Suprapubic skin (tissue), 4 donors: ENCODE data around the gene BLOC1S5. TPM values are rescaled to one million over a fixed set of nuclear protein-coding genes. Genes with fewer than 3 reads are reported as not detected.

ENCODE experiments used
- DNase-seq, 2 donors: peaks; one replicate each; pipeline ENCODE4 v3.0.0-alpha.2; 2019; ENCODE audit warnings: low spot score in 2 of 2
- H3K27ac ChIP-seq: fragments of 200-600 bp; sonication (generic); one replicate; pipeline ENCODE4 v1.5.1; 2019
- H3K27me3 ChIP-seq: fragments of 200-600 bp; sonication (generic); one replicate; pipeline ENCODE4 v1.5.1; 2019
- H3K36me3 ChIP-seq: fragments of 200-600 bp; sonication (generic); one replicate; pipeline ENCODE4 v1.5.1; 2019
- H3K4me1 ChIP-seq: fragments of 200-600 bp; sonication (generic); one replicate; pipeline ENCODE4 v1.5.1; 2019
- H3K4me3 ChIP-seq: fragments of 200-600 bp; sonication (generic); one replicate; pipeline ENCODE4 v1.5.1; 2019; ENCODE audit warnings: mild to moderate bottlenecking
- H3K9me3 ChIP-seq: fragments of 200-600 bp; sonication (generic); one replicate; pipeline ENCODE4 v1.5.1; 2019
- EP300 ChIP-seq: sonication (generic); formaldehyde crosslinking; IDR thresholded peaks from one replicate; pipeline ENCODE4 v1.6.1; 2017; ENCODE audit warnings: antibody characterized with exemption
- POLR2A ChIP-seq, 2 donors: fragments of 450-650 bp; IDR thresholded peaks; one replicate each; pipeline ENCODE4 v1.6.1; 2017; ENCODE audit warnings: antibody characterized with exemption in 2 of 2, mild to moderate bottlenecking in 2 of 2, moderate library complexity in 2 of 2
- POLR2AphosphoS5 ChIP-seq, 3 donors: sonication (generic); formaldehyde crosslinking; IDR thresholded peaks; one replicate each; pipeline ENCODE4 v1.6.1; 2017; ENCODE audit warnings: antibody characterized with exemption in 3 of 3
- WGBS: methylation state at CpG from one replicate; pipeline ENCODE4 v1.1.5; 2018; 5-methylcytosine and 5-hydroxymethylcytosine counted together
- total RNA-seq, 4 donors: library from RNA; depleted of rRNA; stranded (reverse); fragments of >200 nt; gene quantifications; one replicate each; pipeline ENCODE4 v1.1.0, GENCODE V29; 2016
- TF ChIP-seq, protein P1 (sequence below), 2 donors: fragments of 200-600 bp in 1 of 2; fragments of 450-650 bp in 1 of 2; sonication (generic) in 1 of 2; IDR thresholded peaks; one replicate each; pipeline ENCODE4 v1.5.1; 2016 to 2019; ENCODE audit warnings: antibody characterized with exemption in 2 of 2, mild to moderate bottlenecking in 1 of 2, moderate library complexity in 1 of 2

BLOC1S5 gene
- total RNA-seq, 4 donors from 2014 or later, result 9.1 to 13.6 (median 9.7) TPM

DNA sequence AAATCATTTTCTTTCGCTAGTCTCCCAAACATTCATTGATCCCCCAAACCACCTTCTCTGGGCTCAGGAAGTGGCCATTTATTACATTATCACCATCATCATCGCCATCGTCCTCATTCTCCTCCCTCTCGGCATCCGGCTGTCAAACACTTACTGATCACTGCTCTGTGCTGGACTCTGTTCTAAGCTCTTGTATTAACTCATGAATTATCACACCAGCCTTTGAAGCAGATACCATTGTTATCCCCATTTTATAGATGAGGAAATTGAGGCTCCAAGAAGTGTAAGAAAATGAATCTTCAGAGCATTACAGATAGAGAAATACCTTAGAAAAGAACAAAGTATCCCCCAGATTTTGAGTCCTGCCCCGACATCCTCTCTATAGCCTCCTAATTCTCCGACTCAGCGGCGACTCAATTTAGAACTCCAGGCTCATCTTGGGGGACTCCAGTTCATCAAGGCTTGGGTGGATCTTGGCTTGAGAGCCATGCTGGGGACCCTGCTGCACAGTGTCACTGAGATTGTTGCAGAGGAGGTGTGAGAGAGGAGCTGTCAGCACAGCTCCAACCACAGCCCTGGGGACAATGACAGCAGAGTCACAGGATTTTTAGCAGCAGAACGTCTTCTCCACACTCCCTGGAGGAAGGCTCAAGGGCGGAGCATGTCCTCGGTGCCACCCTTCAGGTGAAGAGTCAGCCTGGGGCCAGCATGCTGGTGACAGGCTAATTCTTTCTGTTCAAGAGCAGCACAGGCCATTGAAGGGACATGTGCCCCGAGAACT lies 44.8 kb upstream of the BLOC1S5 start:
- H3K9me3 ChIP-seq, result no peaks in the 10 kb centered on the region
- H3K4me1 ChIP-seq, result no peaks in the 10 kb centered on the region
- no peaks in the 10 kb centered on the region for H3K36me3 ChIP-seq
- TF ChIP-seq EP300 (no peak), POLR2AphosphoS5 (IDR thresholded peaks at IDR 0.05) (no peak), POLR2A (IDR thresholded peaks at IDR 0.05) (no peak)
- TF ChIP-seq, protein P1, sequence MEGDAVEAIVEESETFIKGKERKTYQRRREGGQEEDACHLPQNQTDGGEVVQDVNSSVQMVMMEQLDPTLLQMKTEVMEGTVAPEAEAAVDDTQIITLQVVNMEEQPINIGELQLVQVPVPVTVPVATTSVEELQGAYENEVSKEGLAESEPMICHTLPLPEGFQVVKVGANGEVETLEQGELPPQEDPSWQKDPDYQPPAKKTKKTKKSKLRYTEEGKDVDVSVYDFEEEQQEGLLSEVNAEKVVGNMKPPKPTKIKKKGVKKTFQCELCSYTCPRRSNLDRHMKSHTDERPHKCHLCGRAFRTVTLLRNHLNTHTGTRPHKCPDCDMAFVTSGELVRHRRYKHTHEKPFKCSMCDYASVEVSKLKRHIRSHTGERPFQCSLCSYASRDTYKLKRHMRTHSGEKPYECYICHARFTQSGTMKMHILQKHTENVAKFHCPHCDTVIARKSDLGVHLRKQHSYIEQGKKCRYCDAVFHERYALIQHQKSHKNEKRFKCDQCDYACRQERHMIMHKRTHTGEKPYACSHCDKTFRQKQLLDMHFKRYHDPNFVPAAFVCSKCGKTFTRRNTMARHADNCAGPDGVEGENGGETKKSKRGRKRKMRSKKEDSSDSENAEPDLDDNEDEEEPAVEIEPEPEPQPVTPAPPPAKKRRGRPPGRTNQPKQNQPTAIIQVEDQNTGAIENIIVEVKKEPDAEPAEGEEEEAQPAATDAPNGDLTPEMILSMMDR (IDR thresholded peaks at IDR 0.05), result no peak
- H3K27me3 ChIP-seq, result peaks cover 23% of the 10 kb centered on the region
- no peak overlapping the region for H3K4me3 ChIP-seq
- WGBS, result 77% methylated on average over 13 of the region's 13 CpGs
- H3K27ac ChIP-seq, result no peak overlapping the region
- no peak for DNase-seq

DNA sequence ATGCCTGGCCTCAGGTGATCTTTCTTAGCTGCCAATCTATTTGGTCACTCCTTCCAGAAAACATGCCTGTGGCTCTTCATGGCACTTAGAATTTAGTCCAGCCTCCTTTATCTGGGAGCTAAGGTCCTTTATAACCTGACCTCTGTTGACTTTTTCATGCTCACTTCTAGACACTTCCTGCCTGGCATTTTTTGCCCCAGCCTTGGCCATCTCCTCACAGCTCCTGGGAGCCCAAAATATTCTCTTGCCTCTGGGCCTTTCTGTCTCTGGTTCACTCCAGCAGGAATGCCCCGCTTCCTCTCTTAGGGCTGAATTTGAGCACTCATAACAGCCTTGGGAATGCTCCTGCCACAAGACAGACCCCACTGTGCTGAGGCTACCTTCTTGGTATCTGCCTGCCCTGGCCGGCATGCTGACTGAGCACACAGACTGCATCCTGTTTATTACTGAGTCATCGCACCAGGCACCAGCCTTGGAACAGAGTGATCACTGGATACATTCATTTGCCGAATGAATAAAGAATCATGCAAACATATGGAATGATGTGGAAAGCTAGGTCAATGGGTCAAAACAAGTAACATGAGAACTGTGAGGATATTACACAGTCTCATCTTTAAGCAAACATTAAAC lies 44.0 kb upstream of the BLOC1S5 start:
- Histone ChIP-seq H3K4me1 (no peaks in the 10 kb centered on the region), H3K36me3 (no peaks in the 10 kb centered on the region), H3K9me3 (no peaks in the 10 kb centered on the region), H3K27ac (no peak overlapping the region), H3K4me3 (no peak overlapping the region), H3K27me3 (peaks cover 23% of the 10 kb centered on the region)
- DNase-seq, result no peak
- 61% methylated on average over 4 of the region's 4 CpGs for WGBS
- no peak for TF ChIP-seq EP300
- TF ChIP-seq POLR2A (IDR thresholded peaks at IDR 0.05), result no peak
- TF ChIP-seq, protein P1 (IDR thresholded peaks at IDR 0.05), result no peak

- peaks cover 23% of the 10 kb centered on the region for H3K27me3 ChIP-seq
Observed at GRCh38 chr6:8105791-8106190, 41.6 kb upstream of the BLOC1S5 start.

GRCh38 chr6:8103726-8104125 lies 39.5 kb upstream of the BLOC1S5 start:
- H3K4me1 ChIP-seq, result peaks cover 16% of the 10 kb centered on the region
- DNase-seq, result no peak
- H3K27ac ChIP-seq, result no peak overlapping the region
- TF ChIP-seq, protein P1 (IDR thresholded peaks at IDR 0.05), result no peak
- TF ChIP-seq POLR2A (IDR thresholded peaks at IDR 0.05), result no peak
- no peak for TF ChIP-seq POLR2AphosphoS5 (IDR thresholded peaks at IDR 0.05)
- no peak for TF ChIP-seq EP300
- H3K9me3 ChIP-seq, result no peaks in the 10 kb centered on the region
- H3K27me3 ChIP-seq, result peaks cover 23% of the 10 kb centered on the region
- H3K36me3 ChIP-seq, result no peaks in the 10 kb centered on the region
- H3K4me3 ChIP-seq, result no peak overlapping the region

More at GRCh38 chr6:8105791-8106190, 41.6 kb upstream of the BLOC1S5 start:
- no peaks in the 10 kb centered on the region for H3K36me3 ChIP-seq
- H3K4me1 ChIP-seq, result peaks cover 15% of the 10 kb centered on the region
- TF ChIP-seq POLR2AphosphoS5 (IDR thresholded peaks at IDR 0.05) (no peak), EP300 (no peak), POLR2A (IDR thresholded peaks at IDR 0.05) (no peak)
- TF ChIP-seq, protein P1 (IDR thresholded peaks at IDR 0.05), result no peak
- no peak overlapping the region for H3K27ac ChIP-seq
- no peaks in the 10 kb centered on the region for H3K9me3 ChIP-seq
- no peak overlapping the region for H3K4me3 ChIP-seq
- DNase-seq, result no peak
